CD4-positive, alpha-beta T cell treated with Interleukin-6 for 4 hours (primary cell): Measurements from ENCODE around the gene NAT14.
A peak's percentile ranks its signal among the peaks of the same experiment; 100 is the strongest.

Experiments
- DNase-seq: peaks from one replicate; pipeline ENCODE4 v3.0.0-alpha.2; 2020; ENCODE audit warnings: mixed read lengths

NAT14 gene

DNA sequence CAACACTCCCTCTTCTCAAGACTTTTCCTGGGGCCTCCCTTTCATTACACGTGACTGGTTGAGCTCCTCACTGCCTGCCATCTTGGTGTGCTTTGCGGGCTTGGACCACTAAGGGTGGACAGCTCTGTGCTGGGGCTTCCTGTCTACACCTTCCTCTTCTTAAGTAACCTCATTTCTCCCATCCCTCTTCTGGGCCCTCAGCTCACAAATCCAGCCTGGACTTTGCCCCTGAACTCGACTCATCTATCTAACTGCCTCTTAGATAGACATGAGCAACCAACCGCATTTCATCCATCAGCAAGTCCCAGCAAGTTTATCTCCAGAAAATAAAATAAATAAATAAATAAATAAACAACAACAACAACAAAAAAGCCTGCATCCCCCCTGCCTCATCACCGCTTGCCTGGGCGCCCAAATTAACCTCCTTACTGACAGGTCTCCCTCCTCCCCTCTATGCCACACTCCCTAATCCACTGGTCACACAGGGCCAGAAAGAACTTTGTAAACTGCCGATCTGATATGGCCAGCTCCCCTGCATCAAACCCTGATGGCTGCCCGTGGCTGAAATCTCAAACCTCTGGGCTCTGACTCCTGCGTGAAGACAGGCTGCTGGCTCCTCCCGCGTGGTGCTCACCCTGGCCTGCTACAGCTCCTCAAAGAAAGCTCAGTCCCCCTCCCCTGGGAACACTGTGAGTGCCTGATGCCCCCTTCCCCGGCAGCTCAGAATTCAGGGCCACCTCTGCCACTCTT lies 31.3 kb upstream of the NAT14 start:
- DNase-seq: no peak

DNA sequence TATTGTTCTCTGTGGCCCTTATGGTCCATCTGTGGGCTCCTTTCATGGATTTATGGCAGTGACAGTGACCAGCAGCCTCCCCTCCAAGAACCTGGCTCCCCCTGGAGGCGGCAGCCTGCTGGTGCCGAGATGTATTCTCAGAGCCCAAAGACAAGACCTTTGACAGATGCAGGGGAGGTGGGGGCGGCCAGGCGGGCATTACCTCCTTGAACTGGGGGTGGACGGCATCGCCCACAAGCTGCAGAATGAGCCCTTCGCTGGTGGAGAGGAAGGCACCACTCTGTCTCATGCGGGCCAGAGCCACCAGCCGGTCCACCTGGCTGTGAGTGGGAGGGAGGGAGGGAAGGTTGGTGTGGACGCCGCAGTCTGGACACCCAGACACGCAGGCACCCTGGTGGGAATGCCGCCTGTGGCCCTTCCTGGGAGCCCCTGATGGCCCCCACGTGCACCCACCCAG lies 30.2 kb upstream of the NAT14 start:
- DNase-seq: peak; percentile 59

DNA sequence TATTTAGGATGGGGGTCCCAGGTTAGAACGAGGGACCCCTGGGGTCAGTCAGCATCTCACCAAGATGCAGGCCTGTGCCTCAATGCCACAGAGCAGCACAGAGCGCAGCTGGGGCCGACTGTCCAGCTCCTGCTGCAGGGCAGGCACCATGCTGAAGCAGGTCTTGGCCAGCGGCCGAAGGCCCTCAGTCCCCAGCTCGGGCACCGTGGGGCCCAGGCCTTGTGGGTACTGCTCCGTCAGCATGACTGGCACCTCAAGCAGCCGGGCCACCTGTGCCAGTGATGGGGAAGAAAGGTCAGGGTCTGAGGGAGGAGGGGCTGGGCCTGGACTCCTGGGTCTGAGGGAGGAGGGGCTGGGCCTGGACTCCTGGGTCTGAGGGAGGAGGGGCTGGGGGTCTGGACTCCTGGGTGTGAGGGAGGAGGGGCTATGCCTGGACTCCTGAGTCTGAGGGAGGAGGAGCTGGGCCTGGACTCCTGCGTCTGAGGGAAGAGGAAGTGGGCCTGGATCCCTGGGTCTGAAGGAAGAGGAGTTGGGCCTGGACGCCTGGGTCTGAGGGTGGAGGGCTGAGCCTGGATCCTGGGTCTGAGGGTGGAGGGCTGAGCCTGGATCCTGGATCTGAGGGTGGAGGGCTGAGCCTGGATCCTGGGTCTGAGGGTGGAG lies 29.3 kb upstream of the NAT14 start:
- DNase-seq: no peak

DNA sequence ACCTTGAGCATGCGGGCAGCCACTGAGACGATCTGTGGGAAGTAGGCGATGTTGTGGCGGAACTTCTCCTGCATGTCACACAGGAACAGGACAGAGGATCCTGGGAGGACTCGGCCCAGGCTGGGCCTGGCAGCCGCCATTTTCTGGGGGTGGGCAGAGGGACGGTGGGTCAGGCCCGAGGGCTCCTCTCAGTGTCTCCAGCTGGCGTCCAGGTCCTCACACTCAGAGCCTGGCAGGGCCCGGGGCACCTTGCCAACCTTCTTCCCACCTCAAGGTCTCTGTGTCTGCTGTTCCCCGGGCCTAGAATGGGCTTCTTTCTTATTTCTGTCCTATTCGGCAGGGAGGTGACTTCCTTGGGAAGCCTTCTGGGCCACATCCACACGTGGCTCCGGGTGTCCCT lies 28.6 kb upstream of the NAT14 start:
- no peak for DNase-seq

DNA sequence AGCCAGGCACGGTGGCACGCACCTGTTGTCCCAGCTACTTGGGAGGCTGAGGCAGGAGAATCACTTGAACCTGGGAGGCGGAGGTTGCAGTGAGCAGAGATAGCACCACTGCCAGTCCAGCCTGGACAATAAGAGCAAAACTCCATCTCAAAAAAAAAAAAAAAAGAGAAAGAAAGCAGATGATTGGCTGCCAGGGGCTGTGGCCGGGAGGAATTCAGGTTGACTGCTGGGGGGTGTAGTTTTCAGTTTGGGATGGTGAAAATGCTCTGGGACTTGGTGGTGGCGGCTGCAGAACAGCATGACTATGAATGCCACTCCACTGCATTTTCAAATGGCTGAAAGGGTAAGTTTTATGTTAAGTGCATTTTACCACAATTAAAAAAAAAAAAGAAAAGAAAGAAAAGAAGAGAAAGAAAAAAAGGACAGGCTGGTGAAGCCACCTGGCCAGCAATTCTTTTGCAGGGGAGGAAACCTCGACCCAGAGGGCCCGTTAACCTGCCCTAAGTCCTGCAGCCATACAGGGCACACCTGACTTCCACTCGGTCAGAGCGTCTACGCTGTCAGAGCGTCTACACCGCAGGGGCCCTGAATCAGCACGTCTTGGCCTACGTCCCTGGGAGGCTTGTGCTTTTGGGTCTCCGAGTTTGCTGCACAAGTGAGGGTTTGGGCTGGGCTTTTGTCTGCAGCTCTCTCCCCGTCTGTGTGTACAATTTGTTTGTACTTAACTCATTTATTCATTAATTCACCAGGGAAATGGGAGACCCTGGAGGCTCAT lies 27.1 kb upstream of the NAT14 start:
- DNase-seq: no peak

DNA sequence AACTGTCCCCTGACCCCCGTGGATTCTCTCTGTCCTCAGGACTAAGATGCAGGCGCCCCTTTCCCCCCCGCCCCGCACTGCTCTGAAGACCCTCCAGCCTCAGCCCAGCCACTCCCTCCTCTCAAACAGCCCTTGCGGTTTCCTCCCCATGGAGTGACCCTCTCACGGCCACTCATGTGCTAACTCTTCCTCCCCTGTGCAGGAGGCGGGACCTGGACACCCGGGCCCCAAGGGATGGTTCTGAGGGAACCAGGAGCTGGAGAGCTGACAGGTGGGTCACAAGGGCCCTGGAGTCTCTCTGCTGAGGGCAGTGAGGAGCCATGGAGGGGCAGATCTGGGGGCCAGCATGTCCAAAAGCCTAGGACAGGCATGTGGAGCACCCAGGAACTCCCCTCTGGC lies 25.4 kb upstream of the NAT14 start:
- no peak for DNase-seq

DNA sequence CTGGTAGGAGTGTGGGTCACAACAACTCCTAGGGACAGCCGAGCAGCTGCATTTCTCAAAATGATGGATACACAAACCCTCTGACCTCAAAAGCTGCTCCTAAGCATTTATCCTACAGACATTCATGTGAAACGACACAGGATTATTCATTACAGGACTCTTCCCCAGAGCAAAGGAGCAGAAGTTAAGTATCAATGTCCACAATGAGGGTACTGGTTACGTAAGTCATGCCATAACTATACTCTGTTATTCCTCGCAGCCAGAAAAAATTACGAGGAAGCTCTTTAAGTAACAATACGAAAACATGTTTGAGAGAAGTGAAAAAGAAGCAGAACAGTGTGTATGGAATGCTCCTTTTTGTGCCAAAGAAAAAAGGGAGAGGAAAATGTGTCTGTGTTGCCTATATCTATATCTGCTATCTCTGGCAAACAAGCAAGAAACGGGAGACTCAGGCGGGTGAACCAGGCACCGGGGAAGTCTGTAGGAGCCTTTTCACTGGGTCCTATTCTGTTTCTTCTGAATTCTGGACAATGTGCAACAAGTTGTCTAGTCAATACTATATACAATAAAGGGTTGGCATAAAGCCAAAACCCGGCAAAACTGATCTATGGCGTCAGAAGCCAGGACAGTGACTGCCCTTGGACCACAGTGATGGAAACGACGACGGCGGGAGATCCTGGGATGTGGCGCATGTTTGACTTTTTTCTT lies 24.9 kb upstream of the NAT14 start:
- no peak for DNase-seq

DNA sequence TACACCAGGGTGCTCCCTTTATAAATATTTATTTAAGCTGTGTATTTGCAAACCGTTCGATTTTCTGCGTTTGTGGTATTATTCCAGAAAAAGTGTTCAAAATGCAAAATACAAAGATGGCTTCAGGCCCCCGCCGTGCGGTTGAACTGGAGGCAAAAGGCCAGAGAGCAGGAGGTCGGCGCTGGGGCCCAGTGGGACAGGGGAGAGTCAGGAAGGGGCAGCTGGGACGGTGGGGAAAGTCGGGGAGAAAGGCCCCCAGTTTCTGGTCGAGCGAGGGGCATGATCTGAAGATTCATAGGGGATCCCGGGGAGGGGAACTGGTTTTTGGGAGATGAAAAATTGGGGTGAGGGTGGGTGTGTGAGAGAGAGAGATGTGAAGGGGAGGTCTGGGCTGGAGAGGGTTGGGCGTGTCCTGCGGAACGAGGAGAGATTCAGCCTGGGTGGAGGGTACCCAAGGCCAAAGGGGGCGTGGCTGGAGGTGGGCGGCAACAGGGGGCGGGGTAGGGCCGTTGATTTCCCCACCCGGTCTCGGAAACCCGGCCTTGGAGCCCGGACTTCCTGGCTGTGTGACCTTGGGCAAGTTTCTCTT lies 24.2 kb upstream of the NAT14 start:
- DNase-seq: peak; percentile 47

DNA sequence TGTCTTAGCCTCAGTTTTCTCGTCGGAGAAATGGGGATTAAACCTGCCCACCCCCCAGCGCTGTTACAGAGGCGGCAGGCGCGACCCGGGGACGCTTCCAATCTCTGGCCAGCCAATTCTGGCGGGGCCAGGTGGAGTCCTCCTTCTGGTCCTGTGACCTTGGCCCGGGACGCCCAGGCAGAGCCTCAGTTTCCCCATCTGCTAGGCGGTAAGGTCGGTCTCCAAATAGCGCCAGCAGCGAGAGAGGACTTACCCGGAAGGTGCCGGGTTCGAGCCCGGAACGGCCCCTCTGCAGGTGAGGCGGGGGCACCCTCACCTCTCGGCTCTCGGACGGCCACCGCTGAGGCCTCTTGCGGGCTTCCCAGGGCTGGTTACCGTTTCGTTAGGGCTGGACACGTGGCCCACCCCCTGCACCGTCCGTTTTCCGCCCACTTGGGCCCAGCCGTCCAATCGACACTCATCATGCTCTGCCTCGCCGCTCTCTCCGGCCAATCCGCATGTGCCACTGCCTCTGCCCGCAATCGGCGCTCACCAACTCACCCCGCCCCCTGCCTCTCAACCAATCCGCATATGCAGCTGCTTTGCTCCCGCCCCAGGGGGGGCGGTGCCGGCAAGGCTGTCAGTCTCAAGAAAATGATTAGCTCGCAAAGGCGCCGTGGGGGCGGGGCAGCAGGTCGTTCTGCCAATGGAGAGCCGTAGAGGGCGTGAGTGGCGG lies 23.6 kb upstream of the NAT14 start, which contains the start of gene ISOC2:
TSS of gene ISOC2 (minus strand) at position 384 of the 715 bp plus-strand sequence. CDS start 5,156 bp downstream, outside the sequence.
- DNase-seq: peak; percentile 100

DNA sequence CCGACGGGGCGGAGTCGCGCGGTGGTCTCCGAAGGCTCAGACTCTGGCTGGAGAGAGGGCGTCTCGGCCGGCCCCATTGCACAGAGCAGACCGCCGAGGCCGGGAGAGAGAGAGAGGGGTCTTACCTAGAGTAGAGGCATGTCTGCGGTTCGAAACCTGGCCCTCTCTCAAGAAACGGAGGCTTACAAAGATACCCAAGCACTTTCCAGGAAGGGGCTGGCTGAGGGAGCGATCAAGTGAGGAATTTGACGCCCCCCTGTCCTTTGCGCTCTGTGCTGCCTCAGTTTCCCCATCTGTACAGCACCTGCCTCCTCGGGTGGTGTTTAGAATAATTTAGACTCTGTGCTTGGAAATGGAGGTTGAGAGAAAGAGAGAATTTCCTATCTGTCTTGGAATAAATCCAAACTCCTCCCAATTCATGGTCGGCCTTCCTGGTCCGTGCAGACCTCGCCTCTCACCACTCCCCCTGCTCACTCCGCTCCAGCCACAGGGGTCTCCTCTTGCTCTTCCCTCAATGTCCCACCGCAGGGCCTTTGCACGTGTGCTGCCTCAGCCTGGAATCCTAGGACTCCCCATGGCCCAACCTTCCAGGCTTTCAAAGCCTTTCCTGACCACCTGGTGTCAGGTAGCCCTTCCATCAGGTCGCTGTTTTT lies 22.9 kb upstream of the NAT14 start:
- no peak for DNase-seq

DNA sequence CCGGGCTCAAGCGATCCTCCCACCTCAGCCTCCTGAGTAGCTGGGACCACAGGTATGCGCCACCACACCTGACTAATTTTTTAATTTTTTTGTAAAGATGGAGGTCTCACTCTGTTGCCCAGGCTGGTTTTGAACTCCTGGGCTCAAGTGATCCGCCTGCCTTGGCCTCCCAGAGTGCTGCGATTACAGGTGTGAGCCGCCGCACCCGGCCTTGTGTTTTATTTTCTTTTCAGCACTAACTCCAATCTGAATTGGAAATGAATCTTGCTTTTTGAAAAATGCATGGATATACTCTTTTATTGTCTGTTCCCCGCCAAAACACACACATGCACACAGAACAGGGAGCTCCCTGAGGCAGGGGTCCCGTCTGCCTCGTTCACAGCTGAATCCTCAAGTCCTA lies 22.3 kb upstream of the NAT14 start:
- no peak for DNase-seq

DNA sequence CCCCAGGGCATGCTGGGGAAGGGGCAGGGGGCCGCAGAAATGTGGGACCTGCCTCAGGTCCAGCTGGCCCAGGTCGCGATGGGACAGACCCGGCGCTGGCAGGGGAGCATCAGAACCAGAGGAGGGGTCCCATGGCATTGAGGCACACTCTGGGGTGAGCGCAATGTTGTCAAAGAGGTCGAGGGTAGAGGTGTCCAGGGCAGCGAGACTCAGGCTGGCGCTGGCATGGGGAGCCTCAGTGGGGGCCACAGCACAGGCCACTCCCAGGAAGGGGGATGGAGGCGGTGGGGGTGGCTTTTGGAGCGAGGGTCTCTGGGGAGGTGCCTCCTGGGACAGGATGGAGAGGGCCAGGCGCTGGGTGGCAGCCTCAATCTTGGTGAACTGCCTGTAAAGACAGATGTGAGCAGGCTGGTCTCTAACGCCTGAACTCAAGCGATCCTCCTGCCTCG lies 21.4 kb upstream of the NAT14 start:
- DNase-seq: no peak

DNA sequence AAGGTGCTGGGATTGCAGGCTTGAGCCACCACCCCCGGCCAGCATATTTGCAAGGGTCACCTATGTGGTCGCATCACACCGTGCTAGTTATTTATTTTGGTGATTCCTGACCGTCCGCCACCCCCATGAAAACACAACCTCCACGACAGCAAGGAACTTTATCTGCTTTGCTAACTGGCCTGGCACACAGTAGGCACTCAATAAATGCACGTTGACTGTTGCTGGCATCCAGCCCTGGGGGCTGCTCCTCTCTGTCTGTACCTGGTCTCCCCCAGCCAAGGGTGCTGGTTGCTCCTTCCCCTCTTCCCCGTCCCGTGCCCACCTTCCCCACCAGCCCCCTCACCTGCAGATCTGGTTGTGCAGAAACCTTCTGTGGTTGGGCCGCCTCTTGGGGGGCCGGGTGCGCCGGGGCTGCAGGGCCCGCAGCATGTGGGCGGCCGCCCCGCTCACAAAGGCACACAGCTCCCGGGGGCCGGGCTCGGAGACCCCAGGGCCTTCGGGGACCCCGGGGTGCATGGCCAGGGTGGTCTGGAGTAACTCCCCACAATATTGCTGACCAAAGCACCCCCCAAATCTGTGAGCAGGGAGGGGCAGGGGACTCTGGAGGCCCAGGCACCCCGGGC lies 20.8 kb upstream of the NAT14 start:
- DNase-seq: no peak

DNA sequence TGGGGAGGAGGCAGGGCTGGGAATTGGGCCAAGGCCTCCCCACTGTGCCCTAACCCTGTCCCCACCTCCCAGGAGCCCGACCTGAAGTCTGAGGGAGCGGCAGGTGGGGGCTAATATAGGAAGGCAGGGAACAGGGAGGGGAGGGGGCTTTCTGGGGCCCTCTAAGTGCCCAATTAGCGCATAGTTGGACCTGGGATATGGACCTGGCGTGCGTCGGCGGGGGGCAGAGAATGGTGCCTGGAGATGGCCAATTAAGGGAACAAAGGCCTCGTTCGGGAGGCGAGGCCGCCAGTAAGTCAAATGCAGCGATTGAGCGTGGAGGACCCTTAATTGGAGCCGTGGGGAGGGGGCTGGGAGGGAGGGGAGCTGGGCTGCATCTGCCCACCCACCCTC lies 20.3 kb upstream of the NAT14 start, which contains the start of gene C19orf85:
TSS of gene C19orf85 (minus strand) at position 90 of the 393 bp plus-strand sequence. CDS start 197 bp downstream, outside the sequence.
- no peak for DNase-seq

DNA sequence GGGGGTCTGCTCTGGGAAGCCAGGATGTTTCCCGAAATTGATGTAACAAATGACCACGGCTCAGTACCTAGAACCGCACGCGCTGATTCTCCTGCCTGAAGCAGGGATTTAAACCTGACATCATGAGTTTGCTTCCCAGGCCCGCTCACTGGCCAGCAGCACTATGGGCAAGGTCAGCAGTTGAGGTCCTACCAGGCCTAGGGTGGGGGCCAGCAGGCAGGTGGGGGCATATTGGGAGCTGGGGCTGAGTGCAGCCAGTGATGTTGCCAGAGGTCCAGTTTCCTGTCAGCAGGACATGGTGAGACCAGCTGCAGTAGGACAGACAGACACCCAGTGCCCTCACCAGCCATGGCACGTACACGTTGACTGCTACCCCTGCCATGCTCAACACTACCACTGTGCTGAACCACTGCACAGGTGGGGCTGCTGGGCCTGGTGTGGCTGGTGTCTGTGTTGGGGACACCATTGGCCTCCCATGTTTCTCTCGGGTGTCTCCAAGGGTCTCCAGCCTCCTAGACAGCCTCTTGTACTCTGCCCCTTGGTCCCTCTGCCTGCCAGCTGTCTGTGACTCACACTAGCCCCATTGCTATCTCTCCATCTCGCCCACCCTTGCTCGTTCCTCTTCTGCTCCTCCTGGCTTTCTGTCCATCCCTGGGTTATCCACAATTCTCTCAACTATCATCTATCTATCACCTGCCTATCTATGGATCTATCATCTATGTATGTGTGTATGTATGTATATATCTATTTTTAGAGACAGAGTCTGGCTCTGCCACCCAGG lies 19.3 kb upstream of the NAT14 start:
- DNase-seq: no peak

DNA sequence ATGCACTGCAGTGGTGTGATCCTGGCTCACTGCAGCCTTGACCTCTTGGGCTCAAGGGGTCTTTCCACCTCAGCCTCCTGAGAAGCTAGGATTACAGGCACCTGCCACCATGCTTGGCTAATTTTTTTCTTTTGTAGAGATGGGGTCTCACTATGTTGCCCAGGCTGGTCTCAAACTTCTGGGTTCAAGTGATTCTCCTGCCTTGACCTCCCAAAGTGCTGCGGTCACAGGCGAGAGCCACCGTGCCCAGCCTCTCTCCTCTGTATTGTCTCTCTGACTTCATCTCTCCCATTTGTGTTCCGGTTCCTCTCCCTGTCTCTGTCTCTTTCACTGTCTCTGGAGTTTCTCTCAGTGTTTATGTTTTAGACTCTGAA lies 18.8 kb upstream of the NAT14 start:
- DNase-seq: no peak

DNA sequence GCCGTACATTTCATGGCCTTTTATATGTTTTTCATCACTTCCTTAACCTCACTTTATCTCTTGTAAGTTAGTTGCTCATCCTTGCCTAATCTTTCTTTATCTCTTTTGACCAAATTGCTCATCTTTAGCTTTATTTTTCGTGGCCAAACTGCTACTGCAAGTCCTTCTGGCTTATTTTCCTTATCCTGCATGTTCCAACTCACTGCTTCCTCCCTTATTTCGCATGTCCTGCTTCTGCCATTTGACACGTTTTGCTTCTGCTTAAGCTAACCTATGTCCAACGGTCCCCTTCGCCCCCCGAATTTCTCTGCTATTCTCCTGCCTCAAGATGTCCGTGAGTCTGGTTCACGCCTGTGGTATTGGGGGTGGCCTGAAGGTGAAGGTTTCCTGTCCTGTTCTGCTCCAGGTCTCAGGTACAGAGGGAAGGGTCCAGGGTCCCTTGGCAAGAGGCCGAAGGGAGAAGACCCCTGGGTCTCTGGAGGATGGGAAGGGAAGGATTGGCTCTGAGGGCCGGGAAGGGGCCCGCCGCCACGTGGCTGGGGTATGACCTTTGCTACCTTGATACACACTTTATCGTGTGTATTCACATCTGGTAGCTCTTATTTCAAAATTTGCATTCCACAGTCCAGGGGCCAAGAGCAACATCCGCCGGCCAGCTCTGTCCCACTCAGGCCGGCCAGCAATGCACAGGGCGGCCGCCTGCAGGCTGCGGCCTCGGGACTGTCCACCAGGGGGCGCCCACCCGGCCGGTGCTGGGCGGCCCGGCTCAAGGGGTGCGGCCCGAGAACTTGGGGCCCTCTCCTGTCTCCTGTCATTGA lies 17.5 kb upstream of the NAT14 start:
- DNase-seq: peak; percentile 75

DNA sequence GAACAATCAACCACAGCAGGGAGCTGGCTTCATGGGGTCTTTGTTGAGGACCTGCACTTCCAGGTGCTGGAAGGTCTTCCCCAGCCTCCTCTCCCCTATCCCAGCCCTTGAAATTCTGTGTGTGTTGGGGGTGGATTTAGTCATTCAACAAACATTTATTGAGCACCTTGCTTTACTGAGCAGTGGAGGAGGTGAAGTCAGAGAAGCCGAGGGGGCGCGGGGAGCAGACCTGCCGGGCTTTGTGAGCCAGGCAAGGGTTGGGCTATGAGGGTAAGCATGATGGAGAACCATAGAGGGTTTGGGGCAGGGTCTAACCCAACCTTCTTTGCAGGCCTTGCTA lies 17.0 kb upstream of the NAT14 start:
- no peak for DNase-seq

DNA sequence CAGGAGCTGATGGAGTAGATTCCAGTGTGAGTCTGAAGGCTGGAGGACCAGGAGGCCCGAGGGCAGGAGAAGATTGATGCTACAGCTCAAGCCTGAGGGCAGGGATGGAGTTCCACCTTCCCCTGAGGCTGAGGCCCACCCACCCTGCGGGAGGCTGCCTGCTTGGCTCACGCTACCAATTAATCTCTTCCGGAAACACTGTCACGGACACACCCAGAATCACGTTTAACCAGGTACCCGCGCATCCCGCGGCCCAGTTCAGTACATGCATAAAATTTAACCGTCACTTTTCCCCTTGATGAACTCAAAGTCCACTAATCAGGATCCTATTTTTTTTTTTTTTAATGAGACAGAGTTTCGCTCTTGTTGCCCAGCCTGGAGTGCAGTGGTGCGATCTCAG lies 13.7 kb upstream of the NAT14 start:
- DNase-seq: no peak
